ENCODE results near the gene AKIRIN1.
"Not testable (repeated sequence)": the region's sequence is repeated elsewhere in the genome, so short reads cannot be mapped to it uniquely, and the experiment has no call there.

AKIRIN1 gene, protein sequence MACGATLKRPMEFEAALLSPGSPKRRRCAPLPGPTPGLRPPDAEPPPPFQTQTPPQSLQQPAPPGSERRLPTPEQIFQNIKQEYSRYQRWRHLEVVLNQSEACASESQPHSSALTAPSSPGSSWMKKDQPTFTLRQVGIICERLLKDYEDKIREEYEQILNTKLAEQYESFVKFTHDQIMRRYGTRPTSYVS

GRCh38 chr1:38990738-38991637 is at the start of gene AKIRIN1:
AKIRIN1 (plus strand) TSS chr1:38991276; CDS start chr1:38991381, 105 bp downstream.
- peak; percentile 97 for DNase-seq (ENCODE audit: low spot score)

DNA sequence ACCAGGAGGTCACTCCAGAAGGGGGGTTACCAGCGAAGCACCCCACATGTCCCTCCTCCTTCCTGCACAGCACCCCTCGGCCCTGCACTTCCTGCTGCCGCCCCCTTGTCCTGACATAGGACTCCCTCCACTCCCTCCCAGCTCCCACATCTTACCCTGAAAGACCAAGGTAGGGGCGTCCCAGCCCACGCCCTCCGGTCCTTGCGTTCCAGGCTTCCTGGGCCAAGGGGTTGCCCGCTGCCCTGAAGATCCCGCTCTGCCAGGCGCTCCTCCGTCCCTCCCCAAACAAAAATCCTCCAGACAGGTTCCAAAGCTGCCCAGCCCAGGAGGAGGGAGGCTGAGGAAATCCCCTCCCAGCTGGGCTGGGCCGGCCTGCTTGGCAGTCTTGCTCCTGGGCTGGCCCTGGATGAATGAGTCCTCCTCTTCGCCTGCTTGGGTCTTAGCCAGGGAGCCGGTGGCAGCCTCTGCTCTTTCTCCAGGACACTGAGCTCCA is 49.5 kb upstream of the AKIRIN1 start, which contains the start of gene RHBDL2:
Gene RHBDL2, minus strand, starts transcription at position 304 of the 493 bp plus-strand sequence. CDS start 22,618 bp downstream, outside the sequence.
- DNase-seq (ENCODE audit: low spot score): no peak

DNA sequence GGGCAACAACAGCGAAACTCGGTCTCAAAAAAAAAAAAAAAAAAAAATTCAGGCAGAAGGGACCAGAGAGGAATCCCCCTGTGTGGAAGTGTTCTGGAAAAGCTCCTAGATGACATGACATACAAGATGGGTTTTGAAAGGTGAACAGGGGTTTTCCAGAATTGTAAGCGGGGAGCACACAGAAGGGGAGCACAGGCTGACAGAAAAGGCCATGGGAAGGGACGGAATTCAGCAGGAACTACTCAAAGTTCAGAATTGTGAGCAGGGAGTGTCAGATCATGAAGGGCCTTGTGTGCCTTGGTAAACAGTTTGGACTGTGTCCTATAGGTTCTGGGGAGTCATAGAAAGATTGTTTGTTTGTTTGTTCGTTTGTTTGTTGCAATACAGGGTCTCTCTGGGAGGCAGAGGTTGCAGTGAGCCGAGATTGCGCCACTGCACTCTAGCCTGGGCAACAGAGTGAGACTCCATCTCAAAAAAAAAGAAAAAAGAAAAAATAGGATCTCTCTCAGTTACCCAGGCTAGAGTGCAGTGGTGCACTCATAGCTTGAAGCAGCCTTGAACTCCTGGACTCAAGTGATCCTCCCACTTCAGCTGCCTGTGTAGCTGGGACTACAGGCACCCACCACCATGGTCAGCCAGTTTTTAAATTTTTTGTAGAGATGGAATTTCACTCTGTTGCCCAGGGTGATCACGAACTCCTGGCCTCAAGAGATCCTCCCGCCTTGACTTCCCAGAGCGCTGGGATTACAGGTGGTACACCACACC is 48.2 kb upstream of the AKIRIN1 start:
- no peak for DNase-seq (ENCODE audit: low spot score)

DNA sequence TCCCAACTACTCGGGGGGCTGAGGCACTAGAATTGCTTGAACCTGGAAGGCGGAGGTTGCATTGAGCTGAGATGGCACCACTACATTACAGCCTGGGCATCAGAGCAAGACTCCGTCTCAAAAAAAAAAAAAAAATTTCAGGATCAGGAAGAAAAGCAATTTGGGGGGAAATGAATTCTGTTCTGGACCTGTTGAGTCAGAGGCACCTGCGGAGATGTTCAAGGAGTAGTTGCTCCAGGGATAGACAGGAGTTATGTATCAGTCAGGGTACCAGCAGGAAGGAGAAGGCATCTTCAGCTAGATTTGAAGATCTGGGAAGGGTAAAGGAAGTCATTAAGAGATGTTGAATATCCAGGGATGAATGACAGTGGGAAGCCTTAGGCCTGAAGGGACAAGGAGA is 46.5 kb upstream of the AKIRIN1 start:
- no peak for DNase-seq (ENCODE audit: low spot score)

DNA sequence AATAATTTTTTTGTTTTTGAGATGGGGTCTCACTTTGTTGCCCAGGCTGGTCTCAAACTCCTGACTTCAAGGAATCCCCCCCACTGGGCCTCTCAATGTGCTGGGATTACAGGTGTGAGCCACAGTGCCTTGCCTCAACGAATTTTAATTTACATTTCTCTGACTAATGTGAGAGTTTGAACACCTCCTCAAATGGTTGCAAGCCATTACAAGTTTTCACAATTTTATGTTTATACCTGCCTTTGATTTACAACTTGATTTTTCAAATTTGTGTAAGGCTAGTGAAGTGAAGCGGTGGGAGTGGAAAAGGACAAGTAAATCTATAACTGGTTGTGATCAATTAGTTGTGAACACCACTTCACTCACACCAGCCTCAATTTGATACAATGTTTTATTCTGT is 40.5 kb upstream of the AKIRIN1 start:
- DNase-seq (ENCODE audit: low spot score): no peak

DNA sequence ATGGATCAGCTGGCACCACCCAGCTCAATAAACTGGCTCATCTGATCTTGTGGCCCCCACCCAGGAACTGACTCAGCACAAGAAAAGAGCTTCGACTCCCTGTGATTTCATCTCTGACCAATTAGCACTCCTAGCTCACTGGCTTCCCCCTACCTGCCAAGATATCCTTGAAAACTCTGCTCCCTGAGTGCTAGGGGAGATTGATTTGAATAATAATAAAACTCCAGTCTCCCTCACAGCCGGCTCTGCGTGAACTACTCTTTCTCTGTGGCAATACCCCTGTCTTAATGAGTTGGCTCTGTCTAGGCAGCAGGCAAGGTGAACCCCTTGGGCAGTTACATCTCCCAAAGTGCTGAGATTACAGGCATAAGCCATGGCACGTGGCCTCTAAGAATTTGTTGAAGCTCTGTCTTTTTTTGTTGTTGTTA is 37.6 kb upstream of the AKIRIN1 start:
- DNase-seq (ENCODE audit: low spot score): no peak

GRCh38 chr1:38958967-38959366 is 32.1 kb upstream of the AKIRIN1 start:
- no peak for DNase-seq (ENCODE audit: low spot score)

- DNase-seq (ENCODE audit: low spot score): no peak
These were observed 29.0 kb upstream of the AKIRIN1 start for GRCh38 chr1:38962113-38962512.

- DNase-seq (ENCODE audit: low spot score): no peak
These were observed 28.5 kb upstream of the AKIRIN1 start for GRCh38 chr1:38962560-38962959.

DNA sequence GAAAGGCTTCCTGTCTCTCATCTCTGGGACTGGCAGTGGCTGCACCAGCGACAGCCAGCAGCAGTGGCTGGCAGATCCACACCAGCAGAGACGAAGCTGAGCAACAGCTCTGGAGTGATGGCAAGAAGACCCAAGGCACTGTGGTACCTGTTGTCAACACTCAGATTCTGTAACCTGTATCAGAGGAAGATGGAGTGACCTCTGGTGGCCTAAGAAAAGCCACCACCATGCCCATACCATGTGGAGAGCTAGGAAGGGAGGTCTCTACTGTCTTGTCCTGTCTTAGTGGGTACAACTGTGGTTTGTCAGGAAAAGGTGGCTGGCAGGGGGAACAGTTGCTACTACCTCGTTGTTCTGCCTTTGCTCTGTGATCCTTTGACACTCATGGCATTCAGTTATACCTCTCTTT is 26.9 kb upstream of the AKIRIN1 start:
- peak; percentile 7 for DNase-seq (ENCODE audit: low spot score)

DNA sequence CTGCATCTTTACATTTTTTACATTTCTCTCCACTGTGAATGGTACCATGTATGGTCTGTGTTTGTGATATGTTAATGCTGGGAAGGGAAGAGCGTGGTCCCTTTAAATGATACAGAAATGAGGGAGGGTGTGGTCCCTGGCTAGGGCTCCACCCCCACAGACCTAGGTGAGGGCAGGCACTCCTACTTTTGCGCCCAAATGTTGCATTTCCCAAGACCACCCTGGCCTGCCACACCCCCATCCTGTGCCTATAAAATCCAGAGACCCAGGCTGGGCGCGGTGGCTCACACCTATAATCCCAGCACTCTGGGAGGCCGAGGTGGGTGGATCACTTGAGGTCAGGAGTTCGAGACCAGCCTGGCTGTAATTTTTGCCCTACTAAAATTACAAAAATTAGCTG is 17.9 kb upstream of the AKIRIN1 start:
- not testable (repeated sequence) for DNase-seq (ENCODE audit: low spot score)

GRCh38 chr1:38973659-38974437 is 17.2 kb upstream of the AKIRIN1 start:
- DNase-seq (ENCODE audit: low spot score): no peak

- DNase-seq (ENCODE audit: low spot score): peak; percentile 73
These were observed 13.5 kb upstream of the AKIRIN1 start for GRCh38 chr1:38977399-38978244.

DNA sequence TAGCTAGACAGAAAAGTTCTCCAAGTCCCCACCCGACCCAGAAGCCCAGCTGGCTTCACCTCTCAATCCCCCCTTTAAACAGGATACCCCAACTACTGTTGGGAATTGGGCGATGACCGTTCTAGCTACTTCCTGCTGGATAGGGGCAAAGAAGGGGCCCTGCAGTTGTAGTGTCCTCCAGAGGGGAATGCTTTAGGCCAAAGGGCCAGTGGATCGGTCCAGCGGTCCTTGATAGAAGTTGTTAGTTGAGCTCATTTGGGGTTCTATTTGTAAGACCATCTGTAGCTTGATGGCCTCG is 12.9 kb upstream of the AKIRIN1 start:
- DNase-seq (ENCODE audit: low spot score): not testable (repeated sequence)

DNA sequence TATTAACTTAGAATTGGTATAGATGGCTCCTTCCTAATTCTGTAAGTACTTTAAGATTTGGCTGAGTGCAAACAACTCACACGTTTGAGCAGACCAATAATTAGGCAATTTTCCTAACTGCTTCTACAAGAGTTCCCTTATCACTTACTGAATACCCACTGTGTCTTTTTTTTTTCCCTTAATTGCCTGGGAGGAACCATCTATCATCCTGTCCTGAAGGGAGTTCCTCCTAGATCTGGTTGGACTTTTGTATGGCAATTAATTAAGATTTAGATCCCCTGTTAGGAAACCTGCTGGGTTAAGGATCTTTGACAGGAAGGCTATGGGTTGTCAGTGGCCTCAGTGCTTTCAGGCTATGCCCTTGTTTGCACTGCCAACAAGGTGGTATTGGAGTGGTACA is 11.7 kb upstream of the AKIRIN1 start:
- DNase-seq (ENCODE audit: low spot score): not testable (repeated sequence)

GRCh38 chr1:38989979-38990378 is 1.1 kb upstream of the AKIRIN1 start:
- no peak for DNase-seq (ENCODE audit: low spot score)

DNA sequence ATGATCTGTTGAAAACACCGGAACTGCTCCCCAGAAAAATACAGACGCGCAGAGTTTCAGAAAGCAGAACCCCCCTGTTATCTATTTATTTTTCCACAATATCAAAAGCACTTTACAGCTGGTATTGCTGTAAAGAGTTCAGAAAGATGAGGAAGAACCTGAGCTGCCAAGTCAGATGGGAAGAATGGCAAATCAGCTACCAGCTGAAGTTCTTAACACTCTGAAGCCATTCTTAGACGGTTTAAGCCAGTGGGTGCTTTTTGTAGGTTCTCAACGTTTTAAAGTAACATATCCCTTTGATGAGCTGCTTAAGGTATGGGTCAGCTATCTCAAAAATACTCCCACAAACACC is 714 bp upstream of the AKIRIN1 start:
- no peak for DNase-seq (ENCODE audit: low spot score)

DNA sequence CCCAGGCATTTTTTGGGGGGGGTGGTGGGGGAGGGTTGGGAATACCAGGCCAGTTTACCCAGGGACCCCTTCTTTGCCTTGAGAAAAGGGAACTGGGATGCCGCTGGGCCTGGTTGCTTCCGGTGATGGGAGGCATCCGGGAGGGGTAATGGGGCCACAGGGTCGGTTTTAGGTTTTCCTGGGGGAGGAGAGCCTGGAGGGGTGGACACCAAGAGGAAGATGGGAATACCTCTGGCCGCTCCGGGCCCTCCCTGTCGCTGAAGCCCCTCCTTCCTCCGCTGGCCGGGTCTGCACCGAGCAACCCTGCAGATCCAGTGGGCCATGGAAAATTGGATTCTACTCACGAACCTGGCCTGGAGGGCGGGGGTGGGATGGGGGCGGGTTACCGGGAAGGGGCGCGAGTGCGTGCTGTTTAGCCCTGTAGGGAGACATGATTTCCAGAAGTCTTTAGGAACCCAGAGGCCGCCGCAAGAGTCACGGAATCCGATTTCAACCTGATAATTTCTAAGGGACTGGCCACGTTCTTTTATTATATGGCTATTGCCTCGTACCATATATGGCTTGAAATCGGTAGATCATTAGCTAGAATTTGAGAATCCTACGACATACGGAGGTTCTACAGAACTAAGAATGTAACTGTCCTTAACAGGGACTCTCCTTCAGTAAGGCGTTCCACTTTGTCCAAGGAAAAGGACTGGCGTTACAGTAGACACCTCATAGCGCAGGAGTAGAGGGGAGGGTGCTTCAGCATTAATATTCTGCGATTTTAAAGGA is 749 bp downstream of the AKIRIN1 start:
- DNase-seq (ENCODE audit: low spot score): no peak

DNA sequence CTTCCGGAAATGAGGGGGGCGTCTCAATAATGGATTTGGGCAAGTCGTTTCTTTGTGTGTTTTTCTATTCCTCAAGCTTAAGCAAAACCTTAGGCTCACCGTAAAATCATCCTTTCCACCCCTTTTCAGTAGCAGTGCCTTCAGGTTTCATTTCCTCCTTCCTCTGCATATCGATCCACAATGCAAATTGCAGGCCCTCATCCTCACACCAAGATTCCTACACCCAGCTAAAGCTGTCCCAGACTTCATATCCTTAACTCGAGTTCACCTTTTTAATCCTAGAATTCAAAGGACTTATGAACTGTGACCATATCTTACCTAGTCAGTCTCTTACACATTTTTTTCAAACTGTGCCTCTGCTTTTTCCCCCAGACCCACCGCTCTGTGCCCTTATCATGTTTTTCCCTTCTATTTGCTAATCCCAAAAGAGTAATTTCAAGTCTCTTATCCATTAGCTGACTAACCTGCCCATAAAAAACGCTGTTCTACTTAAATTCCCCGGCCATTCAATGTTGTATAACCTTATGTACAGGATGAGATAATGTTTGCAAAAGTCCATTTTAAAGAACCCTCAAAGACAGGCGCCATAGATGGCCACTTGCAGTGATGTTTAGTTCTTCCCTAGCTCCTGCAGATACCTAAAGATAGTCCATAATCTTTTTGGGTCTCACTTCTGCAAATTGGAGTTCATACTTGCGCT is 1.5 kb downstream of the AKIRIN1 start:
- no peak for DNase-seq (ENCODE audit: low spot score)
